SH-SY5Y (cell line): ENCODE results near the gene CRTAP.

Source experiments
- GATA2 ChIP-seq: IDR thresholded peaks from 2 replicates; pipeline ENCODE4 v1.6.1; 2011; ENCODE audit warnings: mild to moderate bottlenecking, low read depth, low read length
- GATA3 ChIP-seq: IDR thresholded peaks from 2 replicates; pipeline ENCODE4 v1.6.1; 2011; ENCODE audit warnings: low read depth, mild to moderate bottlenecking, low read length, moderate library complexity

DNA sequence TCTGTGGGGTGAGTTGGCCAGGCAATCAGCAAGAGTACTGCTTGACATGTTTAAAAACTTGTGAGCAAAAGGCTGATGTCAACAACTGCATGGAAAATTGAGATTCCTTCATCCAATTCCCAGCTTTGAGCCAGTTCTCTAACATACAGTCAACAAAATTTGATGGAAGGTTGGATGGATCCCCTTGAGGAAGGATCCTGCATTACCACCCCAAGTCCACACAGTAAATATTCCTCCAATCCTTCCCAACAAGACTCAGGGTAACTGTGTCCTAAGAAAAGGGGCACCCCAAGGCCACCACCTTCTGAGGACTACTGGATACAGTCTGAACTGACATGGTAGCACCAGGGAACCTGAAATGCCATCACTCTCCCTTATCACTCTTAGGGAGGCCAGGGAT lies 32.0 kb upstream of the CRTAP start:
- TF ChIP-seq GATA3, result no peak
- no peak for TF ChIP-seq GATA2
